HEK293T (cell line): Measurements from ENCODE around the gene SH3BP4.

Experiments
- FOXK2 ChIP-seq: fragments of 450-650 bp; IDR thresholded peaks from 2 replicates; pipeline ENCODE4 v1.6.1; 2016; ENCODE audit warnings: mild to moderate bottlenecking
- TARDBP ChIP-seq: fragments of 450-650 bp; IDR thresholded peaks from 2 replicates; pipeline ENCODE4 v1.6.1; 2016

DNA sequence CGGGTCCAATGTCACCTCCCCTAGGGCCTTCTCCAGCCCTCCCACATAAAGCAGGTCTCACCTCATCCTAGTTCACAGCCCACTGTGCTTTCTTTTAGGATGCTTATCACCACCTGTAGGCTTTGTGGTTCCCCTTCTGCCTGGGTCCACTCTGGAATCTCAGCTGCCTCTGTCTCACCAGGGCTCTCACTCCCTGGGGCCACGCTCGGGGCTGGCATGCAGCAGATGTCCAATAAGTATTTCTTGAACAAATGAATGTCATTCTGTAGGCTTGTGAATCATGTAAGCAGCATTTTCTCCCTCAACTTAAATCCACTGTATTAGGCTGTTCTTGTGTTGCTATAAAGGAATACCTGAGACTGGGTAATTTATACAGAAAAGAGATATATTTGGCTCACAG is 4.3 kb upstream of the SH3BP4 start:
- no peak for TF ChIP-seq TARDBP
- TF ChIP-seq FOXK2 = no peak
